Thyroid gland (tissue), 4 donors: ENCODE data around the gene ZBTB49.

Source experiments
- CTCF ChIP-seq, 6 experiments: fragments of 200-600 bp in 3 of 6; fragments of 450-650 bp in 3 of 6; sonication (generic) in 3 of 6; IDR thresholded peaks; one replicate each; pipeline ENCODE4 v1.5.1; 2016 to 2019; ENCODE audit warnings: antibody characterized with exemption in 6 of 6, mild to moderate bottlenecking in 2 of 6, inconsistent platforms in 1 of 6, moderate library complexity in 1 of 6
- POLR2A ChIP-seq, 2 donors: fragments of 450-650 bp; IDR thresholded peaks; one replicate each; pipeline ENCODE4 v1.6.1; 2017; ENCODE audit warnings: antibody characterized with exemption in 2 of 2, mild to moderate bottlenecking in 2 of 2, moderate library complexity in 1 of 2

- TF ChIP-seq CTCF (IDR thresholded peaks at IDR 0.05) = no peak
- TF ChIP-seq POLR2A (IDR thresholded peaks at IDR 0.05) = no peak
Measured at GRCh38 chr4:4326166-4326565, 36.1 kb downstream of the ZBTB49 start.
